ENCODE data around the gene NCCRP1.

Gene NCCRP1

DNA sequence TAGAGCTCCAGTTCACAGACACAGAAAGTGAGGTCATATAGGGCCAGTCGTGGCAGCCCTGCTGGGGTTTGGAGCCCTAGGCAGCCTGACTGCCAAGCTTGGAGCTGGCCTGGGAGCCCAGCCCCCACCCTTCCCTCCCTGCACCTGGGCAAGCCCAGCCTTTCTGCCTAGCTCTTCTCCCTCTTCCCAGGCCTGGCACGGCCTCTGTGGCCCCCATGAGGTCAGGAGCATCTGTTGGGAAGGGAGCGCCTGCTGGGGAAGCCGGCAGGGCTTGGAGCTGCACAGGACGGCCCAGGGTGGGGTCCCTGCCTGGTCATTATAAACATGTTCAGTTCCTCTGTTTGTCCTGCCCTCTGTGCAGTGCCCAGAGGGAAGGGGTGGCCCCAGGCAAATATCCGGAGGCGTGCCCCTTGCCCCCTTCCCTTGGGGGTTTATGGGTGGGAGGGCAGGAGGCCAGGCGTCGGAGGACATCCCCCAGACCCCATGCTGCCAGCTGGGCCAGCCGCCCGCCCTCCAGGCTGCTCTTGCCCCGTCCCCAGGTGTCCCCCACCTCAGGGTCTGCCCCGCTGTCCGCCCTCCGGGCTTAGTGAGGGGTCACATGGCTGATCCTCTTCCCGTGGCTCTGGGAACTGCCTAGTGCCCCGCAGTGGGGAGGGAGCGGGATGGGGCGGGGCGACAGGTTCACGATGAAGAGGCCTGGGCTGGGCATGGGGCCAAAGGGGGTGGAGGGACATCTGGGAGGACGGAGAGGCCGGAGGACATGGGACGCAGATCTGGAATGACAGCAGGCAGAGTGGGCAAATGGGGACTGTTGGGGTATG lies 30.0 kb upstream of the NCCRP1 start:
- no peak for DNase-seq

GRCh38 chr19:39167461-39168257 lies 29.1 kb upstream of the NCCRP1 start:
- DNase-seq, result no peak

- DNase-seq, result no peak
Observed at GRCh38 chr19:39168258-39169142, 28.3 kb upstream of the NCCRP1 start.

DNA sequence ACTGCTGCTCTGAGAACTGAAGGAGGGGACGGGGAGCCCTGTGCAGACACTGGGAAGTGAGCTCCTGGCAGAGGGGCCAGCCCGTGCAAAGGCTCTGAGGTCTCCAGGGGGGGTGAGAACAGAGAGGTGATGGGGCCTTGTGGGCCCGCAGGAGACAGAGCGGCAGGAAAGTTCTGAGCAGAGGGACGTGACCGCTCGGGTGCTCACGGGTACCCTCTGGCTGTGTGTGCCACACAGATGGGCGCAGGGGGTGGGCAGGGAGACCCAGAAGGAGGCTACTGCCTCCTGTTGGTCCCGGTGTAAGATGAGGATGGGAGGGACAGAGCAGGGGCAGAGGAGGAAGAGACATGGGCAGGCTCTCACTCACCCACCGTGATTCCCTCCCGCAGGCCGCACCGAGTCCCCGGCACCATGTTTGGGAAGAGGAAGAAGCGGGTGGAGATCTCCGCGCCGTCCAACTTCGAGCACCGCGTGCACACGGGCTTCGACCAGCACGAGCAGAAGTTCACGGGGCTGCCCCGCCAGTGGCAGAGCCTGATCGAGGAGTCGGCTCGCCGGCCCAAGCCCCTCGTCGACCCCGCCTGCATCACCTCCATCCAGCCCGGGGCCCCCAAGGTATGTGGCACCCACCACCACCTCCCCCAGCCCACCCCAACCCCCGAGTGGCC lies 27.5 kb upstream of the NCCRP1 start:
- DNase-seq, result no peak

DNA sequence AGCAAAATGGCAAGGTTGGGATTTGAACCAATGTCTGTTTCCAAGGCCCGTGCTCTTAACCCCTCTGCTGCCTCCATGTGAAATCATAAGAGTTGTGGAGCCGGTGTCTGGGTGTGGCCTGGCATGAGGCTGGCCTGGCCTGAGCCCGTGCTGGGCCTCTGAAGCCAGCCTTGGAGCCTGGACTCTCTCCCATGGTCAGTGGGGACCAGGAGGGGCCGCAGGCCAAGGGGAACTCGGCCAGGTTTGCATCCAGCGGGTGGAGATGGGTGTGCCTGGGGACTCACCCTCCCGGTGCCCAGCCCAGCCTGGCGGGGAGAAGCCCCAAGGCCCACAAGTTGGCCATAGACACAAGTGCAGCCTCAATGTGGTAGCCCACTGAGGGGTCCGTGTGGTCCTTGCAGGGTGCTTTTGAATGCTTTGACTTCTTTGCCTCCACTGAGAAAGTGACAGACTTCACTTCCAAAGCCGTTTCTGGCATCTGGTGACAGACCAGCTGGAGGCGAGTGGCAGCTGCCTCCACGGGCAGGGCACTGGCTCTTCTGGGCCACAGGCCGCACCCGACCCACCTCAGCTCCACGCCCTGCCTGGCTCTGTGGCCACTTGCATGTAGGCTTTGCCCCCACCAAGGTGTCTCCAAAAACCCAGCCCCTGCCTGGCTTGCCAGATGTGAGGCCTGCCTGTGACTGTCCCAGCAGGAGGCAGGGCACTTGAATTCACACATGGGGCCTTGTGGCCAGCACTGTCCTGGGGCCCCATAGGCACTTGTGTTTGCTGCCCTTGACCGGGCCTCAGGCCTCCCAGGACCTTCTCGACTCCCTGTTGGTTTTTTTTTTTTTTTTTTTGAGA lies 26.2 kb upstream of the NCCRP1 start:
- DNase-seq, result no peak

GRCh38 chr19:39171479-39172465 lies 25.0 kb upstream of the NCCRP1 start:
- no peak for DNase-seq

GRCh38 chr19:39172700-39173501 lies 23.9 kb upstream of the NCCRP1 start:
- DNase-seq, result no peak

GRCh38 chr19:39173502-39173991 lies 23.2 kb upstream of the NCCRP1 start:
- no peak for DNase-seq

GRCh38 chr19:39174142-39174541 lies 22.6 kb upstream of the NCCRP1 start:
- DNase-seq, result no peak

GRCh38 chr19:39174558-39175544 lies 21.9 kb upstream of the NCCRP1 start:
- no peak for DNase-seq

DNA sequence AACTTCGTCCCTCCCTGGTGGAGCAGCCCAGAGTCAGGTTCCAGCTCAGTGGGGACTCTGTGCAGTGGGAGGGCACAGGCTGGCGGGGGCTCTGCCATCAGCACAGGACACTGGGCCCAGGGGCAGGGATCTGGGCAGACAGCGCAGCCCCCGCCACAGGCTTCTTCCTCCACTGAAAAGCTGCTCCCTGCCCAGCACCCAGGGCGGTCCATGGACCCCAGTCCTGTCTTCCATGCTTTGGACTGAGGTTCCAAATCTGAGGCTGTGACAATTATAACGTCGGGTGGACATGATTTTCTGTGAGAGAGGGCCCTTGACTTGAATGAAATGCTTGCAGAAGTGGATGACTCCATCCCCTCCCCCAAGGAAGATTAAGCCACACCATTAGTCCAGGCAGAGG lies 21.2 kb upstream of the NCCRP1 start:
- no peak for DNase-seq

DNA sequence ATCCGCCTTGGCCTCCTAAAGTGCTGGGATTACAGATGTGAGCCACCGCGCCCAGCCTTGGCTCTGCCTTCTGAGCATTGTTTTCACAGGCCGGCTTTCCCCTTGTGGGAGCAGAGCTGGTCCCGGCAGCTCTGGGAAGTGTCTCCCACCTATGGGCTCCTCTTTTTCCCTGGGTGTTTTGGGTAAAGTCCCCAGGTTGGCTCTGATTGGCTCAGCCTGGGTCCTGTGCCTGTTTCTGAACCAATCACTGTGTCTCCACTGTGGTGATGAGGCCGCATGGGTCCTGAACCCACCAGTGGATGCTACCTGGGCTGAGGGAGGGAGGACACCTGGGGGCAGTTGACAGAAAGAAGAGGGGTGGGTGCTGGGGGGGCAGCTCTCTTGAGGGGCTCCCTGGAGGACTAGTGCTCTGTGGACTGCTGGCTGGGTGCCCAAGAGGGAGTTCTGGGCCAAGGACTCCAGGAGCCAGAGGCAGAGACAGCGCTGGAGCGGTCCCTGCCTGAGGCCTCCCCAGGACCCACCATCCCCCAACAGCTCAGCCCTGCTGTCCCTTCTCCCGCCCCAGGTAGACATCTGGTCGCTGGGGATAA lies 19.6 kb upstream of the NCCRP1 start:
- no peak for DNase-seq

GRCh38 chr19:39177736-39178135 lies 19.0 kb upstream of the NCCRP1 start:
- no peak for DNase-seq

GRCh38 chr19:39178296-39179006 lies 18.3 kb upstream of the NCCRP1 start:
- DNase-seq, result no peak

GRCh38 chr19:39179754-39180153 lies 17.0 kb upstream of the NCCRP1 start:
- DNase-seq, result no peak

GRCh38 chr19:39180749-39181148 lies 16.0 kb upstream of the NCCRP1 start:
- no peak for DNase-seq

Measured in stimulated activated CD4-positive, alpha-beta T cell treated with anti-CD3 and anti-CD28 coated beads, Interleukin-4, amount 100 ng/mL, for 1 hour (primary cell).